Left kidney (tissue), 2 donors: ENCODE data around the gene PSMC4. TPM values are rescaled to one million over a fixed set of nuclear protein-coding genes. Genes with fewer than 3 reads are reported as not detected.
A peak's percentile ranks its signal among the peaks of the same experiment; 100 is the strongest.

Experiments
- DNase-seq: peaks from one replicate; pipeline ENCODE4 v3.0.0-alpha.2; 2013
- polyA plus RNA-seq: library from polyadenylated mRNA; unstranded; fragments of 120-200 nt; gene quantifications from one replicate; pipeline ENCODE4 v1.2.1, GENCODE V29; 2013; ENCODE audit not compliant: insufficient read length

Gene PSMC4
- polyA plus RNA-seq, 1 donor, result 85.2 TPM

GRCh38 chr19:39987167-39987566 is 16.2 kb downstream of the PSMC4 start:
- no peak for DNase-seq

- no peak for DNase-seq
These were observed 16.6 kb downstream of the PSMC4 start for GRCh38 chr19:39987596-39987995.

DNA sequence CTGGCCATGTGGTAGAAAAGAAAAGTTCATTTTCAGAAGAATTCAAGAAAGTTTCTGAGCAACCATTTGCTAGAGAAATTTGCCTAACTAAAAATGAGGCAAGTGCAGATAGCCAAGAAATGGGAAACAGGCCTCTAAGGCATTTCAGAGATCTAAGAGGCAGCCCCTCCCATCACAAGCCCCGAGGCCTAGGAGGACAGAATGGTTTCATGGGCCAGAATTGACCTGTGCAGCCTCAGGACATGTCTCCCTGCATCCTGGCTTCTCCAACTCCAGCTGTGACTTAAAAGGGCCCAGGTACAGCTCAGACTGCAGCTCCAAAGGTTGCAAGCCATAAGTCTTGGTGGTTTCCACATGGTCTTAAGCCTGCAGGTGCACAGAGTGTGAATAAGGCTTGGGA is 22.6 kb downstream of the PSMC4 start:
- no peak for DNase-seq

GRCh38 chr19:39994361-39994760 is 23.4 kb downstream of the PSMC4 start:
- DNase-seq, result no peak

GRCh38 chr19:39995794-39996193 is 24.8 kb downstream of the PSMC4 start:
- DNase-seq, result no peak

DNA sequence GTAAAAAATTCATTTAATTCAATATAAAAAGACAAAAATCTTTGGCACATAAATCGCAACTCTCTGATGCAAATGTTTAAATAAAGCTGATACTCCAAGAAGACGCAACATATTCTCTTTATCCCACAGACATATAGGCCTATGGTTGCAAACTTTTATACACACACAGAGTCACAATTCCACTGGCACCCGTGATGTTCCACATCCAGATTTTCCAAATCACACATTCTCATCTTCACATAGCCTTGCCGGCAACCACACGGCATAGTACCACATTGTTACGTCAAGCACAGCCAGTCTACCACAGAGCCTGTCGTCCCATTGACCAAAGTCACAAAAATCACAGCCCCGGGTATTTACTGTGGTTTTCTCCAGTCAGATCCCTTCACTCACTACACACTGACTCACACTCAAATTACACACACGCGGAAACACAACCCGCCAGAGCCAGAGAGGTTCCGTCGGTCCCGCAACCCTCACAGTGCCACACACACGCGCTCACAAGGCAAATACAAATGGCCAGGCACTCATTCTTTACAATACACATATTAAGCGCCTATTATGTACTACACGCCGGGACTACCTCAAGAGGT is 25.3 kb downstream of the PSMC4 start:
- DNase-seq, result peak; percentile 11

DNA sequence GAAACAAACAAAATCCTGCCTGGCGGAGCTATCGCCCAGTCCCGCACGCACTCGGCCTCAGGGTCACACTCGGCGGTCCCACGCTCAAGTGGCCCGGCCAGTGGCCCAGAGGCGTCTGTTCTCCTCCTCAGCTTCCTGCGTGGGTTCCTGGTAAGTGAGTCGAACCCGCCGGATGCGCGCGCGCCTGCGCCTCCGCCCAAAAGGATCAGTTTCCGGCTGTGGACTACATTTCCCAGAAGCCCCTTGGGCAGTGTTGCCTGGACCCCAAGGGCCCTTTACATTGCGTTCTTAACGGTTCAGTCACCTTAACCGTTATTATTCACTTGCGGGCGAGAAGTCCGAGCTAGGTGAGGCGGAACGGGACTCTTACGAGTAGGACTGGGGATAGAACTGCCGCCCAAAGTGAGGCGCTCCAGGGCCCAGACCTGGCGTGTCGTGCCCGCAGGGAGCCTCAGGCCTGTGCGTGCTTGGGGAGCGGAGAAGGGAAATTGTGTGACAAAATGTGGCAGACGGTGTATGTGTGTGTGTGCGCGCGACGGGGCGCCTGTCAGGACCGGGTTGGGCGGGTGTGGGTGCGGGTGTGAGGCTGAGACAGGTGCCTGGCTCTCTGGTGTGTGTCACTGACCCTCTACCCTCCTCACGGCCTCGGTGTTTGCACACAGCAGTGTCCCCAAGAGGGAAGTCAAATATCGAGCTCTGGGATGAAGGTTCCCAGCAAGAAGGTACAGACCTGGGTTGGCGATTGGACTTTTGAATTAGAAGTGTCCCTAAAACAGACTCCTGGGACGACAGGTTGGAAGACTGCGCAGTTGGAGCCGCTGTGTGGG is 26.1 kb downstream of the PSMC4 start, which contains the start of gene ZNF546:
Gene ZNF546 (plus strand): TSS at position 250 of the 827 bp plus-strand sequence. CDS start 1,267 bp downstream, outside the sequence.
- DNase-seq, result peak; percentile 88

GRCh38 chr19:39997638-39998216 is 26.8 kb downstream of the PSMC4 start:
- DNase-seq, result no peak

DNA sequence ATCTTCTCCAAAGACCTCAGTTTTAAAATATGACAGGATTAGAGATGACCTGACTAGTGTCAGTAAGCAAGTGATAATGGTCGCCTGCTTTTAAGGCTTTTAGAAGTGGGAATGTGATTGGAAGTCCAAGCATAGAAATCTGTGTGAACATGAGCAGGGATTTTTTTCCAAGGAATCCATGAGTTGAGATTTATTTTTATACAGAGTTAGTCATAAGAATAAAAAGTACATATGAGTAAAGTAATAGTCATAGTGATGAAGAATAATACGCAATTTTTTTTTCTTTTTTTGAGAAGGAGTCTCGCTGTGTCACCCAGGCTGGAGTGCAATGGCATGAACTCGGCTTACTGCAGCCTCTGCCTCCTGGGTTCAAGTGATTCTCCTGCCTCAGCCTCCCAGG is 27.5 kb downstream of the PSMC4 start:
- DNase-seq, result no peak

- DNase-seq, result no peak
These were observed 34.8 kb downstream of the PSMC4 start for GRCh38 chr19:40005691-40006272.

GRCh38 chr19:40006273-40006691 is 35.3 kb downstream of the PSMC4 start:
- no peak for DNase-seq

DNA sequence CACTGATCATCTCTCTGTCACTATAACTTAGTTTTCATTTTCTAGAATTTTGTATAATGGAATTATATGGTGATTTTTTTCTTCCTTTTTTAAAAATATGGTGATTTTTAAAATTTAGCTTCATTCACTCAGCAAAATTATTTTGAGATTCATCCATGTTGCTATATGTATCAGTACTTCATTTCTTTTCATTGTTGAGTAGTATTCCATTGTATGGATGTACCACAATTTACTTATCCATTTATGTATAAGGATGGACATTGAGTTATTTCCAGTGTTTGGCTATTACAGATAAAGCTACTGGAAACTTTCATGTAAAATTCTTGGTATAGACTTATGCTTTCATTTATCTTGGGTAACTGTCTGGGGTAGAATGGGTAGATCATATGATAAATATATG is 38.7 kb downstream of the PSMC4 start:
- DNase-seq, result no peak

- DNase-seq, result no peak
These were observed 43.0 kb downstream of the PSMC4 start for GRCh38 chr19:40013991-40014390.

DNA sequence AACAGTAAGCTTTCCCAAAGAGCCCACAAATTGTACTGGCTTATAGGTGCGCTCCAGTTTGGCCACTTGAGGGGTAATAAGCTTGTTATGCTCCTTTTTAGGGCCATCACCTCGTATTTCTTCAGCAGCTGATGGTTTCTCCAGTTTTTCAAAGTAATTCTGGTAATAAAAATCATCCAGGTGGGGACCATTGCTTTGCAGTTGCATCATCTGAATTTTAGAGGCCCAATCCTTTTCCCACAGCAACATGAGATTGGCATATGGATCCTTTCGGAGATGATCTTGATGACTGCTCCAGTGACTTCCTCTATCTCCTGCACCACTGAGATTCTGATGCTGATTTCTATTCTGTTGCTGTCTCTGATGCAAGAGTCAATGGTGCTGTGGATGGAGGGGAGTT is 53.0 kb downstream of the PSMC4 start:
- no peak for DNase-seq

DNA sequence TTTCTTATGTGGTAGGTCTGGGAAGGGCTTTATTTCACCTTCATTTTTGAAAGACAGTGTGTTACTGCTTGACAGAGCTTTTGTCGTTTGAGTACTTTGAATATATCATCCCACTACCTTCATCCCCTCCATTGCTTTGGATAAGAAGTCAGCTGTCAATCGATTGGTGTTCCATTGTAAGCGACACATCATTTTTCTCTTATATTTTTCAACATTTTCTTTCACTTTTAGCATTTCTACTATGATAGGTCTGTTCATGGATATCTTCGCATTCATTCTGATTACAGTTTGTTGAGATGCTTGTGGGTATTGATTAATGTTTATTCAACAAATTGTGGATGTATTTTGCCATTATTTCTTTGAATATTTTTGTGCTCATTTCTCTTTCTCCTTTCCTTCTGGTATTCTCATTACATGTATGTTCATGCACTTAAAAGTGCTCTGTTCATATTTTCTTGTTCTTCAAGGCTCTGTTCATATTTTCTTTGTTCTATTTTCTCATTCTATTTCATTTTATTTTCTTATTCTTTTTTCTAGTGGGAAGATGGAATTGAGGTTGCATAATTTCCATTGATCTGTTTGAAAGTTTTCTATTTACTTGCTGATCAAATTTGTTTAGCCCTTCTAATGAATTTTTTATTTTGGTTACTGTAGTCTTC is 55.1 kb downstream of the PSMC4 start:
- no peak for DNase-seq

DNA sequence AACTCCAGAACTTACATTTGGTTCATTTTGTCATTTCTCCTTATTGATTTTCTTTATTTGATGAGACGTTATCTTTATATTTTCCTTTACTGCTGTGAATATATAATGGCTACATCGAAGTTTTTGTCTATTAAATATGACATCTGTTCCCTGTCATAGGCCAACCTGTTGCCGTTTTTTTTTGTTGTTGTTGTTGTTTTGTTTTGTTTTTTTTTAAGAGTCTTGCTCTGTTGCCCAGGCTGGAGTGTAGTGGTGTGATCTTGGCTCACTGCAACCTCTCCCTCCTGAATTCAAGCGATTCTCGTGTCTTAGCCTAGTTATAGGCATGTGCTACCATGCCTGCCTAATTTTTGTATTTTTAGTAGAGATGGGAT is 55.6 kb downstream of the PSMC4 start:
- no peak for DNase-seq

Other genes with a start within 250 kb of the PSMC4 start
- 3.0 TPM for gene CLC, start 233.1 kb upstream of the PSMC4 start, polyA plus RNA-seq
- not detected for gene LEUTX, start 192.3 kb upstream of the PSMC4 start, polyA plus RNA-seq
- 34.2 TPM for gene DYRK1B, start 137.0 kb upstream of the PSMC4 start, polyA plus RNA-seq
- 296 TPM for gene FBL, start 124.8 kb upstream of the PSMC4 start, polyA plus RNA-seq
- gene FCGBP, start 36.5 kb upstream of the PSMC4 start, polyA plus RNA-seq, result 5.8 TPM
- gene ZNF546, start 25.9 kb downstream of the PSMC4 start, polyA plus RNA-seq, result 12.0 TPM
- 46.4 TPM for gene ZNF780B, start 85.1 kb downstream of the PSMC4 start, polyA plus RNA-seq
- gene ZNF780A, start 119.8 kb downstream of the PSMC4 start, polyA plus RNA-seq, result 20.6 TPM
- 16.3 TPM for gene MAP3K10, start 220.3 kb downstream of the PSMC4 start, polyA plus RNA-seq
- 0.25 TPM for gene TTC9B, start 247.2 kb downstream of the PSMC4 start, polyA plus RNA-seq